T-helper 1 cell (primary cell): Measurements from ENCODE around the gene ATP6V1G2.
"Not testable (repeated sequence)": the region's sequence is repeated elsewhere in the genome, so short reads cannot be mapped to it uniquely, and the experiment has no call there.

ENCODE experiments used
- DNase-seq, 5 donors: peaks; one replicate each; pipeline ENCODE4 v3.0.0-alpha.2; 2012 to 2020

ATP6V1G2 gene

GRCh38 chr6:31528821-31529328 is 17.5 kb downstream of the ATP6V1G2 start, which contains the start of gene MCCD1:
MCCD1 (plus strand) TSS chr6:31528962; CDS start chr6:31529015, 53 bp downstream.
- DNase-seq: no peak

- no peak for DNase-seq
These were observed 18.1 kb downstream of the ATP6V1G2 start for GRCh38 chr6:31528307-31528777.

- no peak for DNase-seq
These were observed 20.3 kb downstream of the ATP6V1G2 start for GRCh38 chr6:31525932-31526591.

GRCh38 chr6:31525553-31525931 is 20.9 kb downstream of the ATP6V1G2 start:
- DNase-seq: no peak

- DNase-seq: no peak
These were observed 24.6 kb downstream of the ATP6V1G2 start for GRCh38 chr6:31521835-31522234.

GRCh38 chr6:31513456-31514165 is 32.8 kb downstream of the ATP6V1G2 start:
- DNase-seq: no peak

GRCh38 chr6:31510007-31510406 is 36.4 kb downstream of the ATP6V1G2 start:
- DNase-seq: no peak

- DNase-seq: not testable (repeated sequence)
These were observed 37.4 kb downstream of the ATP6V1G2 start for GRCh38 chr6:31509036-31509435.

- no peak for DNase-seq
These were observed 43.8 kb downstream of the ATP6V1G2 start for GRCh38 chr6:31502586-31502985.

GRCh38 chr6:31499648-31500047 is 46.8 kb downstream of the ATP6V1G2 start:
- not testable (repeated sequence) for DNase-seq

GRCh38 chr6:31498748-31499147 is 47.7 kb downstream of the ATP6V1G2 start:
- no peak for DNase-seq

GRCh38 chr6:31497531-31498476 is 48.6 kb downstream of the ATP6V1G2 start, which contains the start of gene MICB:
MICB (plus strand) TSS chr6:31498145; CDS start chr6:31498194, 49 bp downstream.
- peak; percentile 79 to 87 (median 83) for DNase-seq

GRCh38 chr6:31496826-31497225 is 49.6 kb downstream of the ATP6V1G2 start:
- DNase-seq: not testable (repeated sequence)

GRCh38 chr6:31495580-31495979 is 50.8 kb downstream of the ATP6V1G2 start:
- no peak for DNase-seq
